Measurements from ENCODE around the gene PTPRN2.

- TF ChIP-seq, protein P1, sequence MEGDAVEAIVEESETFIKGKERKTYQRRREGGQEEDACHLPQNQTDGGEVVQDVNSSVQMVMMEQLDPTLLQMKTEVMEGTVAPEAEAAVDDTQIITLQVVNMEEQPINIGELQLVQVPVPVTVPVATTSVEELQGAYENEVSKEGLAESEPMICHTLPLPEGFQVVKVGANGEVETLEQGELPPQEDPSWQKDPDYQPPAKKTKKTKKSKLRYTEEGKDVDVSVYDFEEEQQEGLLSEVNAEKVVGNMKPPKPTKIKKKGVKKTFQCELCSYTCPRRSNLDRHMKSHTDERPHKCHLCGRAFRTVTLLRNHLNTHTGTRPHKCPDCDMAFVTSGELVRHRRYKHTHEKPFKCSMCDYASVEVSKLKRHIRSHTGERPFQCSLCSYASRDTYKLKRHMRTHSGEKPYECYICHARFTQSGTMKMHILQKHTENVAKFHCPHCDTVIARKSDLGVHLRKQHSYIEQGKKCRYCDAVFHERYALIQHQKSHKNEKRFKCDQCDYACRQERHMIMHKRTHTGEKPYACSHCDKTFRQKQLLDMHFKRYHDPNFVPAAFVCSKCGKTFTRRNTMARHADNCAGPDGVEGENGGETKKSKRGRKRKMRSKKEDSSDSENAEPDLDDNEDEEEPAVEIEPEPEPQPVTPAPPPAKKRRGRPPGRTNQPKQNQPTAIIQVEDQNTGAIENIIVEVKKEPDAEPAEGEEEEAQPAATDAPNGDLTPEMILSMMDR (IDR thresholded peaks at IDR 0.05) = no peak
- no peak for TF ChIP-seq POLR2A (IDR thresholded peaks at IDR 0.05)
Measured at GRCh38 chr7:157623556-157623955, 964.1 kb downstream of the PTPRN2 start.
